ENCODE data around the gene SLC13A4. TPM values are rescaled to one million over a fixed set of nuclear protein-coding genes. Genes with fewer than 3 reads are reported as not detected.
A peak's percentile ranks its signal among the peaks of the same experiment; 100 is the strongest.

Gene SLC13A4
- total RNA-seq, 1 donor from 2014 or later: not detected

DNA sequence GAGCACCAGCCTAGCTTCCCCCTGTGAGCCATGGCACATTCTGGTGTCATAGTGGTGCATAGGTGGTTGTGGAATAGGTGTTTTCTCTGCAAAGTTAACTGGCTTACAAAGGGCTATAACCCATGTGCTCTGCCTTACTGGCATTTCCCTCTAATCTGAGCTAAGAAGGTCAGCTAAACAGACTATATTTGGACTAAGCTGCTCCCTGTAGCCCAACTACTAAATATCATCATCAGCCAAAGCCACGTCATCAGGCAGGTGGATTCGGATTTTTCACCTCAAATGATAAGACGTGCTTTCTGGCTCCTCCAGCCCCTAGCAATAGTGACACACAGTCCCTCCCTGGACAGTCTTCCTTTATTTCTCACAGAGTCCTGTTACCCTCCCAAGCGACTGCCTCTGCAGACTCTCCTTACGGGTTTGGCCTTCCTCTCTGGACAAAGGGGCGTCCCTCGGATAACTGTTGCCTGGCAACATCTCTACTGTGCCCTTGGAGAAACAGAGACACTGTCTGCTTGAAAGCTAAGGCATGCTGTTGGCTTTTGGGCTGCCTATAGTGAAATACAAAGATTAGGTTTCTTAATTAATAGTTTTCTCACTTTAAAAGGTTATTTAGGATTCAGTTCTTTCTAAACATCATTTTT, 9.1 kb downstream of the SLC13A4 start:
- no peak for DNase-seq (ENCODE audit: low read depth, low spot score)

DNA sequence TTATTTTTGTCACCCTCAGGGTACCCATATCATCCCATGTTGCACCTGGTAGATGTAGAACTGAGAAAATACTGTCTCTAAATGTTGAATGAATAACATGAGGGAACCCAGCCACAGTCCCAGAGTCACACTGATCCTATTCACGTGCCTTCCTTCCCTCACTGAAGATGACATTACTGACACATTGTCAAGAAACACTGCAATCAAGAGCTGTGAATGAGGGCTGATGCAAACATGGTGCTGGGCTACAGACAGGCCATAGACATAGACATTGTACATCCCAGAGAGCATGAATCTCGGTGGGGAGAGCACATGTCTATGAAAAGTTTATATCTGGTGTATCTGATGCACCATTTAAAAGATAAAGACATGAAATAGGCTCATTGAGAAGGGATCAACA, 9.8 kb downstream of the SLC13A4 start:
- no peak for DNase-seq (ENCODE audit: low read depth, low spot score)

DNA sequence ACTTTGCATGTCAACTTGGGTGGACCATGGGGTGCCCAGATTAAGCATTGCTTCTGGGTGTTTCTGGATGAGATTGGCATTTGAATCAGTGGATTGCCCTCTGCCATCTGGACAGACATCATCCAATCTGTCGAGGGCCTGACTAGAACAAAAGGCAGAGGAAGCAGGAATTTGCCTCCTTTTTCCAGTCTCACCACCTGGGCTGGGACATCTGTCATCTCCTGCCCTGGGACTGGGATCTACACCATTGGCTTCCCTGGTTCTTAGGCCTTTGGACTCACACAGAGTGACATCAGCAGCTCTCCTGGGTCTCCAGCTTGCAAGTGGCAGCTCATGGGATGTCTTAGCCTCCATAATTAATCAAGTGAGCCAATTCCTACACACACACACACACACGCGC, 10.3 kb downstream of the SLC13A4 start:
- no peak for DNase-seq (ENCODE audit: low read depth, low spot score)

- peak; percentile 43 for DNase-seq (ENCODE audit: low read depth, low spot score)
Measured at GRCh38 chr7:135716677-135717238, 11.2 kb downstream of the SLC13A4 start.

DNA sequence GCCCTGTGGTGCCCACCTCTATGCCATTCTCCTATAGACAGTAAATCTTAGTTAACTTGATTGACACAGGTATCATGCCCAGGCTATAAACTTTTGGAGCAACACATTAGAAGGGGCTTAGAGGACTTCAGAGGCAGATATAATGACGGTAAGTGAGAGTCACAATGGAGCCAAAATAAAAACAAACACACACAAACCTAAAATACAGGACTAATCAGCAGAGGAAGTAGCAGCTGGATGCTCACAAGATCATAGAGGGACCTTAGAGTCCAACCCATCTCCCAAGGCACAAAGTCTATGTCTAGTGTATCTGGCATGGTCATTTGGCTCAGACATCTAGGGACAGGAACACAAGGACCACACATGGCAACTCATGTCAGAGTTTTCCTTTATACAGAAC, 12.3 kb downstream of the SLC13A4 start:
- DNase-seq (ENCODE audit: low read depth, low spot score): no peak

DNA sequence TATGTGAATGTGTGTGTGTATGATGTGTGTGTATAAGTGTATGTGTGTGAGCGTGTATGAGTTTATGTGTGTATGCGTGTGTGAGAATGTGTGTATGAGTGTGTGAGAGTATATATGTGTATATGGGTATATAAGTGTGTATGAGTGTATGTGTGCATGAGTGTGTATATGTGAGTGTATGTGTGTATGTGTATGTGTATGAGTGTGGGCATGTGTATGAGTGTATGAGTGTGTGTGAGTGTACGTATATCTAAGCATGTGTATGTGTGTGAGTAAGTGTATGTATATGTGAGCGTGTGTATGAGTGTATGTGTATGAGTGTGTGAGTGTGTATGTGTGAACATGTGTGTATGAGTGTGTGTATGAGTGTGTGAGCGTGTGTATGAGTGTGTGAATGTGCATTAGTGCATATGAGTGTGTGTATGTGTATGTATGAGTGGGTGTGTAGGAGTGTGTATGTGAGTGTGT, 12.9 kb downstream of the SLC13A4 start:
- DNase-seq (ENCODE audit: low read depth, low spot score): no peak

DNA sequence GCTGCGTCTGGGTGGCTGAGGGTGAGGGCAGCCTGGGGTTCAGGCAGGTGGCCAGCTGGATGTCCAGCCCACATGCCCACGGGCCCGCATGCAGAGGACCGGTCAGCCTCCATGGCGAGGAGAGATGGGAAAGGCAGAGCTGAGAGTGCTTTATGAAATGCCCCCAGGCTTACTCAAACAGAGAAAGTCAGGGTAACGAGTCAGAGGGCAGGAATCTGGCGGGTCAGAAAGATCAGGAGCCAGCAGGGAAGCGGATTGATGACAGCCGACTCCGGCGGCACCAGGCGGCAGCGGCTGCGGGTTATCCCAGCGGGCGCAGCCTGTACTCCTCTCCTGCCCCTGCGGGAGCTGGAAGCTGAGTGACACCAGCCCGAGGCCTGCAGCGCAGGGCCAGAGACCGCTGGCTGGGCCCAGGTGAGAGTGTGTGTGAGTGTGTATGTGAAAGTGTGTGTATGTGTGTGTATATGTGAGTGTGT, 13.4 kb downstream of the SLC13A4 start:
- no peak for DNase-seq (ENCODE audit: low read depth, low spot score)

DNA sequence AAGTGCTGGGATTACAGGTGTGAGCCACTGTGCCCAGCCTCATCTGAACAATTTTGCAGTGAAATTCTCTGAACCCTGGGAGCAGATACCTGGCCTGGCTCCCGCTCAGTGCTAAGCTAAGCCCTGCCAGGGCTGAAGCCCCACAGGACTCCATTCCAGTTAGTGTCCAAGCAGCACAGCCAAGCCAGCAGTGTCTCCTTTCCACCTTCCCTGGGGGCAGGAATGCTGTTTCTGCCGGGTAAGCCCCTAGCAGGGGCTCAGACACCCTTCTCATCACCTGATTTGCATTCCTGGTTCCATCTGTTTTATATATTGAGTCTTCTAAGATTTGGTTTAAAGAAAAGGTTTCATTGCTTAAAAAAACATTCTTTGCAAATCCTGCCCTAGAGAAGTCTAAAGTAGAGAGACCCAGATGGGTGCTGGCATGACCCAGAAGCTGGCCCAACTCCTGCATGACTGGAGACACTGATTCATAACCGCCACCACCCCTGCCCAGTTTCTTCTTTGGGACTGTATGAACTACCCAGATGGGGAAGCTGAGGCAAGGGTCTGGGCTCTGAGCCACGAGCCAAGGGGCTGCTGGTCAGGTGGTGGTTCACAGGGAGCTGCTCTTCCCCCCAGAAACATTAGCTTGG, 14.0 kb downstream of the SLC13A4 start:
- DNase-seq (ENCODE audit: low read depth, low spot score): no peak

- DNase-seq (ENCODE audit: low read depth, low spot score): peak; percentile 33
Measured at GRCh38 chr7:135712796-135713195, 15.2 kb downstream of the SLC13A4 start.

DNA sequence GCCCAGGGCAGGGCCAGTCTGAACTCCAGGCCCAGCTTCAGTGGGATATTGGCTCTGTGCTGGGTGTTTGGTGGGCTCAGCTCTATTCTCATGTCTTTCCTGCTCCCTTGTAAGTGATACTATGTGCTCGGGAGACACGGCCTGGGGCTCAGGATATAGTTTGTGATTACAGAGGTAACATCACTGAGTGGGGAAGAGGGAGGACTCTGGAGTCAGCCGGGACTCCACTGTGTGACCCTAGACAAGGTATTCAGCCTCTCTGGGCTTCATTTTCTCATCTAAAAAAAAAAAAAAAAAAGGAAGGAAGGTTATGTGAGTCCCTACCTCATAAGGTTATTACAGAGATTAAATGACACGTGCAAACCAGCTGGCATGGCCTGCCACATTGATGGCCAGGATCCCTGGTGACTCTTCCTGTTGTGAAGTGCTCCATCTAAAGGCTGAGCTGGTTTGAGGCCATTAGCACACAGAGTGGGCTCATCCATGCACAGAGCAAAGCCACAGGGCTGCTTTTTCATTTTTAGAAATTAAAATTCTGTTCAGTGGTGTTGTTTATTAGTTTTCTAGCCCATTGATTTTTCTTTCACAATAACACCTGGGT, 15.7 kb downstream of the SLC13A4 start:
- DNase-seq (ENCODE audit: low read depth, low spot score): no peak

DNA sequence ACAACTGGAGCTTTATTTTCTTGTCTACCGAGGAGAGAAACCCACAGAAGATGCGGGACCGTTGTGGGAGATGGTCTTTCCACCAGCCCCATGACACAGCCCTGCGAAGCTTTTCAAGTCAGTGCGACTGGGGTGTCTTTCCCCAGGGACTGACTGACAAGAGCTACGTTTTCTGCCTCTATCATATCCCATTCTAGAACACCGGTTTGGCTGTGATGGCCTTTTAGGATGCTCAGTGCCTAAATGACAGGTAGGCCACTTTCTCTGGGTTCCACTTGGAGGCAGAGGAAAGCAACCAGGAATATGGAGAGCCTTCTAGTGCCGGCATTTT, 16.9 kb downstream of the SLC13A4 start:
- no peak for DNase-seq (ENCODE audit: low read depth, low spot score)

DNA sequence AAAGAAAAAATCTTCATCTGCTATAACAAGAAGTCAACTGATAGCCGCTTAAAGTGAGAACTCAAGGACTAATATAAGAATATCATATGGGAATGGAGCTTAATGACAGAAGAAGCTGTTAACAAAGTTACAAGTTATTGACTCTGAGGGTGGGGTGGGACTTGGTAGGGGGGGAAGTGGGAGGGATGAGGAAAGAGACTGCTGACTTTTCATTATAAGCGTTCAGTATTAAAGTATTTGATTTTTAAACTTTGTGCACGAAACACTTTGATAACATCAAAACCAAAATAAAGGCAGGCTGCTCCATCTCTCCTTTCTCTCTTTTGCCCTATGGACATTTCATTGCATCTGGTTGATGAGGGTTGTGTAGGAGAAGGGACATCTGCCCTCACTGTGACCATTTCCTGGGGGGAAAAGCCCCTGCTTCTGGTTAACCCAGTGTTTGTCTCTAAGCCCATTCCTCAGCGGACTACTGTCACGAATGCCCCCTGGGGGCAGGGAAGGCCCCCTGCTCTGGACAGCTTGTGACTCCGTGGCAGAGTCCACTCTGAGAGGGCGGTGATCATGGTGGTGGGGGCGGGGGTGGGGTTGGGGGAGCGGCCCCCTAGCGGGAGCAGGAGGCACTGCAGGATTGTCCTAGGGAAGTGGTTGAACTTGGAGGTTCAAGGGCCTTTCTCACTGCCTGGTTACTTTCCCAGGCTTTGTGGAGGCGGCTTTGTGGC, 17.4 kb downstream of the SLC13A4 start:
- no peak for DNase-seq (ENCODE audit: low read depth, low spot score)

DNA sequence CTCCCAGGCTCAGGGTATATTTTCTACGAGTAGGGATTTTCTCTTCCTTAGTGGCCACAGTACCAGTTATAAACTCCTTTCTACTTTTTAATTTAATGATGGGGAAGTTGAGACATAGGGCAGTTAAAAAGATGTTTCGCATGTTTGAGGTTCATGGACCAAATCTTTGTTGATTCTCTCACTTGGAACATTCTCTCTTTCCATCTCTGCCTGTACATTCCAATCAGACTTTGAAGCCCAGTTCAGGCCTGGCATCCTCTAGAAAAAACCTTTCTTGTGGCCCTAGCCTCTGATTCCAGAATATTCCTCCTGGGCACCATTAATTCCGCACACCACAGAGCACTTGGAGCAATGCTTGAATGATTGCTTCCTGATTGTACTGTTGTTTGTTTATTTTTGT, 18.5 kb downstream of the SLC13A4 start:
- no peak for DNase-seq (ENCODE audit: low read depth, low spot score)

- no peak for DNase-seq (ENCODE audit: low read depth, low spot score)
Measured at GRCh38 chr7:135708041-135708440, 19.9 kb downstream of the SLC13A4 start.

GRCh38 chr7:135707570-135707966, 20.4 kb downstream of the SLC13A4 start:
- DNase-seq (ENCODE audit: low read depth, low spot score): no peak

GRCh38 chr7:135706858-135707569, 21.0 kb downstream of the SLC13A4 start:
- no peak for DNase-seq (ENCODE audit: low read depth, low spot score)

DNA sequence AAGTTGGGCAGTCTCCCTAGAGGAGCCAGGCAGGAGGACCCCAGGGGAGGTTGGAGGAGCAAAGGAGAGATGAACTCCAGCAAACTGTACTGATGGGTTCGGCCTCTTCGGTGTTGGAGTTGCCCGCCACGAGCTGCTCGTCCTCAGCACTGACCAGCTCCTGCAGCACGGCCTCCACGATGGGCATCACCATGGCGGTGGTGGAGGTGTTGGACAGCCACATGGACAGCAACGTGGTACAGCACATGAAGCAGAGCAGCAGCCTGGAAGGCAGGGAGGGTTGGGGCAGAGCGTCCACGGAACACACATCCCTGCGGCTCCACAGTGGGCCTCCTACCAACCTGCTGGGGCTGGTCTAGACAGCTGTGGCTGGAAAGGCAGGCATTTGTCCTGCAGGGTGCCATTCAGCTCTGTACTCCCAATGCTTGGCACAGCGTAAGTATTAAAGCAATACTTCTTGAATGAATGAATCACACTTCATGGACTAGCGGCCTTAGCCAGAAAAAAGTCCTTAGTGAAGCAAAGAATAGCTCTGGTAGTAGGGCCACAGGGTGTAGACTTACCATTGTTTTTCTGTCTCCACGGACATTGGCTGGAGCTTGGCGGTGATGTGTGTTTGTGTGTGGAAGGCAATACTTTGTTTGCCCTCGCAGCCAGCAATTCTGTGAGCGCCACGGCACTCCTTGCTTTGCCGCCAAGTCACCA, 21.8 kb downstream of the SLC13A4 start:
- DNase-seq (ENCODE audit: low read depth, low spot score): no peak

DNA sequence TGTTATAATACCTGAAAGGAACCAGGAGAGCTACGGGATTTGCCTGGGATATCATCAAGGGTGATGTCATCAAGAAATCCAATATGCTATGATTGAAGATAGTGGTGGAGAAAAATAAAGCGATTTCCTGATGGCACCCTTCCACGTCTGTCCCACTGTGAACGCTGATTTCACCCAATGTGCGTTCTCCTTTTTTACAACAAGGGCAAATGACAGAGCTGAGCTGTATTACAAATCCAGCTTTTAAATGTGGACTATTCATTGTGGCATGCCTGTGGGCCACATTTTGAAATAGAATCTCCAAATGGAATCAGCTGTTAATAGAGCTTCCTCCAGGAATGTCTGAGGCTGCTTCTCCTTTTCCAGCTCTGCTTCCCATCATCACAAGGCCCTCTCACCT, 23.3 kb downstream of the SLC13A4 start:
- DNase-seq (ENCODE audit: low read depth, low spot score): no peak

DNA sequence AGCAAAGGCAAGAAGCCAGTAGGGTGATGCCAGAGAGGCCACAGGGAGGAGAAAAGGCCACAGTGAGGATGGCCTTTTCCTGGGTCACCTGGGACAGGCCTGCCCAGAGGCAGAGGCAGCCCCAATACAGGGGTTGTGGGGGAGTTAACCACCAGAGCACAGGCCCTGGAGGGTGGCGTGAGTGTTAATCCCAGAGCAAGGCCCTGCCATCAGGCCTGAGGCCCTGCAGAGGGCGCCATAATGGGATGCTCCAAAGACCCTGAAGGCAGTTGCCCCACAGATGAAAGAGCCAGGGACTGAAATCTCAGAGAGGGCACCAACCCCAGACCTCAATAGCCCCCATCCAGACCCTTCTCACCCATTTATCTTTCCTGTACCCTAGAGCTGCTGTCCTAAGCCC, 23.9 kb downstream of the SLC13A4 start:
- no peak for DNase-seq (ENCODE audit: low read depth, low spot score)

DNA sequence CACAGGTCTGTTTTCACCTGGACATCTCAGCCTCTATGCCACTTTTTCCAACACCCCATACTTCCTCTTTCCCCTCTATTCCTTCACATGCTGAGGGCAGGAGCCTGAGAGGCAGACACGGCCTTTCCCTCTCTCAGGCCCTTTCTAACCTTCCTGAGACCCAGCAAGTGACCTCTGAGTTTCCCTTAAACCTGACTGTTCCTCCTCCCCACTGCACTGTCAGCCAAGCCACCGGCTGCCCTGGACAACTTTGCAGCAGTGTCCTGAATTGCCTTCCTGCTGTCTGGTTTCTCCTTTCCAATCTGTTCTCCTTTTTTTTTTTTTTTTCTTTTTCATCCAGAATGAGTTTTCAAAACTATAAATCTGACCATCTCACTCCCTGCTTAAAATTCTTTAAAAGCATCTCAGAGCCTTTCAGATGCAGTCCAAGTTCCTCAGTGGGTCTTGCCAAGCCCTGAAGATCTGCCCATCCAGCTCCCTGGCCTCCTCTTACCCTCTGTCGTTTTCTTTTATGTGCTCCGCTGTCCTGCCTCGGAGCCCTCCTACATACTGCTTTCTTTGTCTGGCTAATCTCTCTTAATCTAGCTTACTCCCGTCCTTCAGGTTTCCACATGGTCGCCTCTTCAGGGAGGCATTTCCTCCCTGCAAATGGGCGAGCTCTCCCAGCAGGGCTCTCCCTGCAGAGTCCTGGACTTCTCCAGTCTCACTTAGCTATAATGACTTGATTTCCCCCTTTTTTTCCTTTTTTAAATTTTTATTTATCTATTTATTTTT, 30.5 kb downstream of the SLC13A4 start:
- no peak for DNase-seq (ENCODE audit: low read depth, low spot score)

Data from pulmonary artery endothelial cell (primary cell).